Measurements from ENCODE around the gene OR52N1. TPM values are rescaled to one million over a fixed set of nuclear protein-coding genes. Genes with fewer than 3 reads are reported as not detected.
A peak's percentile ranks its signal among the peaks of the same experiment; 100 is the strongest.

Gene OR52N1
- total and polyA plus RNA-seq, 2 donors (not counting 3 experiments of a cell fraction or from before 2014, with no cell fraction given), result not detected

DNA sequence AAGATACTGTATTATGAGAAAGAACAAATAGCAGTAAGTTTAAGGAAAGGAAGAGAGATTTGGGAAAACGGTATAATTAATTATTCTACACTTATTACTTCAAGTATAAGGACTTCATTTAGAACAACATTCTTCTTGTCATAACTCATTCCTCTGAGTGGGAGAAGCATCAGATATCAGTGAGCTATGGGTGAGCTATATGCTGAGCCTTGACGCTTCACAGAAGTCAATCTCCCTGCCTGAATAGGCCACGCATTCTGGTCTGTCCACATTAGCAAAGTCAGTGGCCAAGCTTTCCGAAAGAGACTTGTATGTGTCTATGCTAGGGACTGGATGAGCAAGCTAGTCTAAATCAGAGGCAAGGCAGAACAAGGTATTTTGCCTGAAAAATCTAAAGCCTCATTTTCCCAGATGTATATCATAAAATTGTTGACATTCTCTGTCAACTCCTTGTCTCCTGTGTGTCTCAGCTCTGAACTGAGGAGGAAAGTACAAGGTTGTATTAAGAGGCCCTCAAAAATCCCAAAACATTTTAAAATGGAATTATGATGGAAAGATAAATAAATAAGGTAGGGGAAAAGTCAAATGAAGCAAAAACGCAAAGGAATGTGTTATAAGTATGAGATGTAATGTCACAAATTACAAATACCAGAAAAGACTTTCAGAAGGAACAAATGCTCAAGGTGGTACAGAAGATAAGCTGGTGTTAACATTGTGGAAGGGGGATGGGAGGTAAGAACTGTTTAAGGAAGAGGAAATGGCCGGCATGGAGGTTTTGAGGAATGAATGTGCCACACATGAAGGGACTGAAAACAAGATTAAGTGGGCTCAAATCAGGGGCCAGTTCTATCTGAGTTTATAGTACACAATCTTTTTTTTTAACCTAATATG lies 19.1 kb upstream of the OR52N1 start:
- no peaks in the 10 kb centered on the region for H3K9me1 ChIP-seq (replicated peaks; ENCODE audit: control insufficient read depth, extremely low read depth, insufficient read depth, low read length)
- ChIA-PET POLR2A (no interaction called here), CTCF (interaction anchor here (0.6 to 2.9 kb wide), 12 partner anchors 11 to 1173 kb away, joined by 3 to 38 read pairs (median 4); partner anchors contain the start of genes OR51D1 and TRIM5)
- H3K4me1 ChIP-seq (ENCODE audit: control insufficient read depth, extremely low read depth, insufficient read depth, low read length), result peaks cover 7% of the 10 kb centered on the region
- H3K36me3 ChIP-seq (ENCODE audit: control insufficient read depth in 2 of 2, extremely low read depth in 1 of 2, insufficient read depth in 2 of 2, low read length in 2 of 2), result no peaks in the 10 kb centered on the region
- peaks cover 0 to 3% of the 10 kb centered on the region in 2 experiments for H3K27me3 ChIP-seq (ENCODE audit: control insufficient read depth in 2 of 2, insufficient read depth in 2 of 2, low read length in 2 of 2)
- H3K4me2 ChIP-seq (ENCODE audit: insufficient read depth, low read length), result no peak overlapping the region
- no peaks in the 10 kb centered on the region for H4K20me1 ChIP-seq (replicated peaks; ENCODE audit: control insufficient read depth, extremely low read depth, insufficient read depth, low read length)
- H3K27ac ChIP-seq (ENCODE audit: insufficient read depth, low read depth, low read length), result no peak overlapping the region
- H3K9ac ChIP-seq (replicated peaks; ENCODE audit: extremely low read depth, insufficient read depth, low read length), result no peak overlapping the region
- no peak overlapping the region for H3K4me3 ChIP-seq (replicated peaks in 1 of 3; ENCODE audit: insufficient read depth in 1 of 3, low read depth in 1 of 3, low read length in 3 of 3)
- FAIRE-seq, result no peak
- intact Hi-C loops (cut with micrococcal nuclease) (loop anchor here (2.0 kb wide), 4 partner anchors 125 to 1183 kb away; partner anchors contain the start of gene TRIM5), dilution Hi-C loops (cut with MboI; ENCODE audit: extremely low pct_ligation_motif_present, low sequenced_read_pairs) (no loop called here)
- no peak overlapping the region for H2AFZ ChIP-seq (ENCODE audit: low read depth, low read length)
- H3K79me2 ChIP-seq (ENCODE audit: control insufficient read depth, insufficient read depth, low read length), result no peaks in the 10 kb centered on the region
- TF ChIP-seq GATA2 (IDR thresholded peaks at IDR 0.05; ENCODE audit: insufficient read depth, insufficient read length, low read depth, low read length), result no peak
- TF ChIP-seq JUN (IDR thresholded peaks at IDR 0.05; ENCODE audit: borderline replicate concordance, insufficient read depth, insufficient read length, low read depth), result no peak
- no peak for TF ChIP-seq MYC (IDR thresholded peaks at IDR 0.05; ENCODE audit: low read depth, low read length)
- TF ChIP-seq FOS (IDR thresholded peaks at IDR 0.05; ENCODE audit: borderline replicate concordance, insufficient read depth, low read length), result no peak
- TF ChIP-seq, protein P1, sequence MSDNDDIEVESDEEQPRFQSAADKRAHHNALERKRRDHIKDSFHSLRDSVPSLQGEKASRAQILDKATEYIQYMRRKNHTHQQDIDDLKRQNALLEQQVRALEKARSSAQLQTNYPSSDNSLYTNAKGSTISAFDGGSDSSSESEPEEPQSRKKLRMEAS (IDR thresholded peaks at IDR 0.05; ENCODE audit: insufficient read depth, insufficient read length), result no peak
- no peak for TF ChIP-seq POLR2A (IDR thresholded peaks at IDR 0.05; ENCODE audit: low read depth, low read length)
- no peak for TF ChIP-seq POLR2AphosphoS5 (IDR thresholded peaks at IDR 0.05; ENCODE audit: insufficient read depth, low read depth, low read length)
- peak; percentile 6 for DNase-seq (ENCODE audit: low read depth, low spot score)
- BruUV-seq (replicated peaks), result no TSS peak
- no peaks in the 10 kb centered on the region for H3K9me3 ChIP-seq (replicated peaks; ENCODE audit: control insufficient read depth, insufficient read depth, low read length)
